Measurements from ENCODE around the gene ANKRD36C.
"Not testable (repeated sequence)": the region's sequence is repeated elsewhere in the genome, so short reads cannot be mapped to it uniquely, and the experiment has no call there.

DNA sequence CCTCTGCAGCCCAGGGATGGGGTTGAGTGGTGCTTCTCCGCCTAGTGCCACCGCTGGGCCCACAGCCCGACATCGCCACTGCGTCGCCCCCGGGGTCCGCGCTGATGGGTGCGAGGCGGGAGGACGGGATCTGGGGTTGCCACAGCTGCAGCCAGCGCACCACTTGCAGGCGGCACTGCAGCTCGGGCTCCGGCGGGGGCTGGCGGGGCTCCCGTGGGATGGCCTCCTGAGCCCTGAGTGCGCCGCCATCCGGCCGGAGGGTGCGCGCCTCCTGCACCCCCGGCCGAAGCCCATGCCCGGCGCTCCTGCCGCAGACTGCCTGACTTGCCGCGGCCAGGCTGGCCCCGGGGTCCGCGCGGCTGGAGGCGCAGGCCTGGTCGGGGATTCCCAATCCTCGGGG, 478 bp upstream of the ANKRD36C start:
- TF ChIP-seq POLR2B (IDR thresholded peaks at IDR 0.05; ENCODE audit: low read depth, partially characterized antibody); MXI1 (IDR thresholded peaks at IDR 0.05; ENCODE audit: low read depth, low read length); ZFP1 (CRISPR knock-in tag; IDR thresholded peaks at IDR 0.05); HDAC6 (IDR thresholded peaks at IDR 0.05; ENCODE audit: low read depth, low read length); E2F3 (CRISPR knock-in tag; IDR thresholded peaks at IDR 0.05); BRCA1 (IDR thresholded peaks at IDR 0.05); BRCA1 (CRISPR knock-in tag; IDR thresholded peaks at IDR 0.05); BHLHE40 (IDR thresholded peaks at IDR 0.05; ENCODE audit: low read length); NFRKB (IDR thresholded peaks at IDR 0.05; ENCODE audit: low read depth); POLR2A (conservative IDR thresholded peaks at IDR 0.05): not testable (repeated sequence)
- TF ChIP-seq, protein P1, sequence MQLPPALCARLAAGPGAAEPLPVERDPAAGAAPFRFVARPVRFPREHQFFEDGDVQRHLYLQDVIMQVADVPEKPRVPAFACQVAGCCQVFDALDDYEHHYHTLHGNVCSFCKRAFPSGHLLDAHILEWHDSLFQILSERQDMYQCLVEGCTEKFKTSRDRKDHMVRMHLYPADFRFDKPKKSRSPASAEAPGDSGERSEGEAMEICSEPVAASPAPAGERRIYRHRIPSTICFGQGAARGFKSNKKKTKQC (CRISPR knock-in tag; IDR thresholded peaks at IDR 0.05), result not testable (repeated sequence)

Measured in K562 (cell line).